ENCODE data around the gene WDR48.

Gene WDR48

GRCh38 chr3:39140341-39140971 is 88.6 kb downstream of the WDR48 start:
- DNase-seq (ENCODE audit: low read depth) = no peak

- DNase-seq (ENCODE audit: low read depth) = no peak
These were observed 89.6 kb downstream of the WDR48 start for GRCh38 chr3:39141171-39141995.

GRCh38 chr3:39142067-39142466 is 90.3 kb downstream of the WDR48 start:
- DNase-seq (ENCODE audit: low read depth) = no peak

GRCh38 chr3:39143051-39143885 is 91.5 kb downstream of the WDR48 start:
- DNase-seq (ENCODE audit: low read depth) = no peak

GRCh38 chr3:39144095-39144747 is 92.4 kb downstream of the WDR48 start:
- no peak for DNase-seq (ENCODE audit: low read depth)

- no peak for DNase-seq (ENCODE audit: low read depth)
These were observed 93.0 kb downstream of the WDR48 start for GRCh38 chr3:39144748-39145380.

- no peak for DNase-seq (ENCODE audit: low read depth)
These were observed 94.3 kb downstream of the WDR48 start for GRCh38 chr3:39146083-39146501.
